Thyroid gland (tissue), 4 donors: Measurements from ENCODE around the gene PDGFB.

Experiments used
- POLR2A ChIP-seq, 2 donors: fragments of 450-650 bp; IDR thresholded peaks; one replicate each; pipeline ENCODE4 v1.6.1; 2017; ENCODE audit warnings: antibody characterized with exemption in 2 of 2, mild to moderate bottlenecking in 2 of 2, moderate library complexity in 1 of 2
- TF ChIP-seq, protein P1 (sequence below), 6 experiments: fragments of 200-600 bp in 3 of 6; fragments of 450-650 bp in 3 of 6; sonication (generic) in 3 of 6; IDR thresholded peaks; one replicate each; pipeline ENCODE4 v1.5.1; 2016 to 2019; ENCODE audit warnings: antibody characterized with exemption in 6 of 6, mild to moderate bottlenecking in 2 of 6, inconsistent platforms in 1 of 6, moderate library complexity in 1 of 6

DNA sequence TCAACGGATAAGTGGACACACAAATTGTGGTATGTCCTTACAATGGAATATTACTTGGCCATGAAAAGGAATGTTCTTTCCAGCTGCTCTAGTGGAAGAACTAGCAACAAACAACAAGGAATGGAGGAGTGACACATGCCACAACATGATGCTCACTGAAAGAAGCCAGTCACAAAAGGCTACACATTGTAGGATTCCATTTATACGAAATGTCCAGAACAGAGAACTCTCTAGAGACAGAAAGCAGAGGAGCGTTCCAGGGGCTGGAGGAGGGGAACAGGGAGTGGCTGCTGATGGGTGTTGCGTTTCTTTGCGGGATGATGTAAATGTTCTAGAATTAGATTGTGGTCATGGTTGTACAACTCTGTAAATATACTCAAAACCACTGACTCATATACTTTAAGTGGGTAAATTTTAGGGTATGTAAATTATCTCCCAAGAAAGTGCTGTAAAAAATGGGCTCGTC, 32.4 kb upstream of the PDGFB start:
- TF ChIP-seq, protein P1, sequence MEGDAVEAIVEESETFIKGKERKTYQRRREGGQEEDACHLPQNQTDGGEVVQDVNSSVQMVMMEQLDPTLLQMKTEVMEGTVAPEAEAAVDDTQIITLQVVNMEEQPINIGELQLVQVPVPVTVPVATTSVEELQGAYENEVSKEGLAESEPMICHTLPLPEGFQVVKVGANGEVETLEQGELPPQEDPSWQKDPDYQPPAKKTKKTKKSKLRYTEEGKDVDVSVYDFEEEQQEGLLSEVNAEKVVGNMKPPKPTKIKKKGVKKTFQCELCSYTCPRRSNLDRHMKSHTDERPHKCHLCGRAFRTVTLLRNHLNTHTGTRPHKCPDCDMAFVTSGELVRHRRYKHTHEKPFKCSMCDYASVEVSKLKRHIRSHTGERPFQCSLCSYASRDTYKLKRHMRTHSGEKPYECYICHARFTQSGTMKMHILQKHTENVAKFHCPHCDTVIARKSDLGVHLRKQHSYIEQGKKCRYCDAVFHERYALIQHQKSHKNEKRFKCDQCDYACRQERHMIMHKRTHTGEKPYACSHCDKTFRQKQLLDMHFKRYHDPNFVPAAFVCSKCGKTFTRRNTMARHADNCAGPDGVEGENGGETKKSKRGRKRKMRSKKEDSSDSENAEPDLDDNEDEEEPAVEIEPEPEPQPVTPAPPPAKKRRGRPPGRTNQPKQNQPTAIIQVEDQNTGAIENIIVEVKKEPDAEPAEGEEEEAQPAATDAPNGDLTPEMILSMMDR (IDR thresholded peaks at IDR 0.05) = no peak
- no peak for TF ChIP-seq POLR2A (IDR thresholded peaks at IDR 0.05)
